ENCODE data around the gene CRYGB.
"Not testable (repeated sequence)": the region's sequence is repeated elsewhere in the genome, so short reads cannot be mapped to it uniquely, and the experiment has no call there.

Gene CRYGB

DNA sequence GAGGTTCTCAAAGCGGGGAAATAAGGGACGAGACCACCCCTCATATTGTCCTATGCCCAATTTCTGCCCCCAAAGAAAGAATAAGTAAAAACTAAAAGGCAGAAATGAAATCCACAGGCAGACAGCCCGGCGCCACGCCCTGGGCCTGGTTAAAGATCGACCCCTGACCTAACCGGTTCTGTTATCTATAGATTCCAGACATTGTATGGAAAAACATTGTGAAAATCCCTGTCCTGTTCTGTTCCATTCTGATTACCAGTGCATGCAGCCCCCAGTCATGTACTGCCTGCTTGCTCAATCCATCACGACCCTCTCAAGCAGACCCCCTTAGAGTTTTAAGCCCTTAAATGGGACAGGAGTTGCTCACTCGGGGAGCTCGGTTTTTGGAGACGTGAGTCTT is 28.6 kb downstream of the CRYGB start:
- not testable (repeated sequence) for DNase-seq (ENCODE audit: low read depth in 2 of 2)

- no peak for DNase-seq (ENCODE audit: low read depth in 2 of 2)
Observed at GRCh38 chr2:208112969-208113368, 33.0 kb downstream of the CRYGB start.

GRCh38 chr2:208112273-208112745 is 33.6 kb downstream of the CRYGB start:
- not testable (repeated sequence) for DNase-seq (ENCODE audit: low read depth in 2 of 2)

DNA sequence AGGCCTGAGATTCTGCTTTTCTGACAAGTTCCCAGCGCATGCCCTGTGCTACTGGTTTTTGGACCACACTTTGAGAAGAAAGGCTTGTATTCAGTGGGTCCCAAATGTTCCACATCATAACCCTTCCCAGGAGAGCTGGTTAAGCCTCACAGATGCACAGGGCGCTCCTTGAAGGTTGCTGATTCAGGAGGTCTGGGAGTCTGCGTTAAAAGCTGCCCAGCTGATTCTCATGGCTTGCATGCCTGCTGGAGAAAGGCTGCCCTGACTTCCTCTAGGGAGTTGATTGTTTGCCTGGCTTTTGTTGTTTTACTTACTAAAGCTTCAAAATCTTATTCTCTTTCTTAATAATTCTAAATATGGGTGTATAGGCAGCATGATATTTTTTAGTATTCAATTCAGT is 42.3 kb downstream of the CRYGB start:
- no peak for DNase-seq (ENCODE audit: low read depth in 2 of 2)

DNA sequence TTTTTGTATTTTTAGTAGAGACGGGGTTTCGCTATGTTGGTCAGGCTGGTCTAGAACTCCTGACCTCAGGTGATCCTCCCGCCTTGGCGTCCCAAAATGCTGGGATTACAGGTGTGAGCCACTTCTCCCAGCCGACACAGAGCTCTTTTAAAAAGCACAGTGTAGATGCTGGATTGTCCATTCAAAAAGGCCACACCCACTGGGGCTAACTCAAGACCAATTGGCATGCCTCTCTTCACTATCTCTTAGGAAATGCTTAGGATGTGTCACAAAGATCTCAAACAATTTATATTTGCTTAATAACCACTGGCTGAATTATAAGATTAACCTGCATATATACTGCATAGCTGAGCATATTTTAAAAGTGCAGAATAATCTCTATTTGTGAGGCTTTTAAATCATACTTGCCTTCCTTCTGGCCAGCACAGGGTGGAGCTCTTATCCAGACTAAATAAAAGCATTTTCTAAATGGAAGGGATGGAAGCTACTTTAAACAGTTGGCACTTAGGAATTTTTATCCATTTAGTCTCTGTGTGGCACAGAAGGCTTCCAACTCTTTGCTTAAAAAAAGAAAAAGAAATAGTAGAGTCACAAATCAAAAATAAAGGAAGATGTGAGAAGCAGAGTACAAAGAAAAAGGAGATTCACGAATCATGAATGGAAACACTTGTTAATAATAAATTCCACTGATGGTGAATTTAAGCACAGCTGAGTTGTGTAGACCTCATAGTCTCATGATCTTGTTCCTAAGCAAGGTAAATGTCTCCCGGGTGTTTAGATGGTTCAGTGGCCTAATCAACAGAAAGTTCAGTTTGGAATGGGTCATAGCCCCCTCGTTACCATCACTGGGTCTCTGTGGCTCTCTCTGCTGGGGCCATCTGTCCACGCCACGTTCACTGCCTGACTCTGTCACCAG is 44.0 kb downstream of the CRYGB start:
- no peak for DNase-seq (ENCODE audit: low read depth in 2 of 2)

DNA sequence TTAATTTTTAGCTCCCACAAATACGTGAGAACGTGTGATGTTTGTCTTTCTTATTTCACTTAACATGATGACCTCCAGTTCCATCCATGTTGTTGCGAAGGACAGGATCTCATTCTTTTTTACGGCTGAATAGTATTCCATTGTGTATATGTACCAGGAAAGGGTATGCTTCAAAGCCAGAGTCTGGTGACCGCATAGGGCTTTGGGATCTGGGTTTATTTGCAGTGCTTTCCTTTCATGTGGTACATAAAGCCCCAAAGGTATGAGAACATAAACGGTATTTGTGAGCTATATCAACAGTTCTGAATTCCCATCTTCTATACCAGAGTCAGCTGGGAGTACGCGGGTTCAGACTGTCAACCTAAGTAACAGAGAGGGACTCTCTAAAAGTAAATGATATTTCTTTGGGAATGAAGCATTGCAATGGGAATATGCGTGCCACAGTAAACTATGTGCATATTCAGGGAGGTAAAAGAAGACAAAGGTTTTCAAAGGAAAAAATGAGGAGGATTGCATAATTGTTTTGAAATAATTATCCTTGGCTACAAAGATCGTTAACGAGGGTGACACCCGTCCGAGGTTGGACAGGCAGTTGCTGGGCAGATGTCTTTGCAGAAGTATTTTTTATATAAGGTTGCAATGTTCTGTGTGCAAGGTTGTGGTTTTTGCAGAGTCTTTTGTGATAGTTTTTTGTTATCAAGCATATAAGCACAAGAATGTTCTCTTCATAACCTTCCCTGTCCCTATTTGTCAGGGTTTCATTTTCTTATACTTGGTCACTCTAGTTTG is 46.1 kb downstream of the CRYGB start:
- no peak for DNase-seq (ENCODE audit: low read depth in 2 of 2)

DNA sequence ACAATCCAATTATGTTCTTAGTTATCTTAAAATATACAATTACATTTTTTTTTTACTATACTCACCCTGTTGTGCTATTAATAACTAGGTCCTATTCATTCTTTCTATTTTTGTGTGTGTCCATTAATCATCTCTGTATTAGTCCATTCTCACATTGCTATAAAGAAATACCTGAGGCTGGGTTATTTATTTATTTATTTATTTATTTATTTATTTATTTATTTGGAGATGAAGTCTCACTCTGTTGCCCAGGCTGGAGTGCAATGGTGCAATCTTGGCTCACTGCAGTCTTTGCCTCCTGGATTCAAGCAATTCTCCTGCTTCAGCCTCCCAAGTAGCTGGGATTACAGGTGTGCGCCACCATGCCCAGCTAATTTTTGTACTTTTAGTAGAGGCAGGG is 47.3 kb downstream of the CRYGB start:
- DNase-seq (ENCODE audit: low read depth in 2 of 2): not testable (repeated sequence)

DNA sequence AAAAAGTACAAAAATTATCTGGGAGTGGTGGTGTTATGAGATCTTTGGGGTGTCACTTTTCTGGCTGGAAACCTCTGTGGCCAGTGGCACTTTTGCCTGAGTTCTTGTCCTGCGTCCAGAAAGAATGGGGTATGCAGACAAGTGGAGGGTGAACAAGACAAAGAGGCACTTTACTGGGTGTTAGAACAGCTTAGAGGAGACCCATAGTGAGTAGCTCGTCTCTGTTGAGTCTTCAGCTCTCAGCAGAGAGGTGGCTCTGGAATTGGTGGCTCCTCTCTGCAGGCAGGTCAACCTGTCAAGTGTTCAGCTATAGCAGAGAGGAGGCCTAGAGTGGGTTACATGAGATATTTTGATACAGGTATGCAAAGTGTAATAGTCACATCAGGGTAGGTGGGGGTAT is 47.7 kb downstream of the CRYGB start:
- no peak for DNase-seq (ENCODE audit: low read depth in 2 of 2)

- DNase-seq (ENCODE audit: low read depth in 2 of 2): no peak
Observed at GRCh38 chr2:208097801-208098200, 48.2 kb downstream of the CRYGB start.

DNA sequence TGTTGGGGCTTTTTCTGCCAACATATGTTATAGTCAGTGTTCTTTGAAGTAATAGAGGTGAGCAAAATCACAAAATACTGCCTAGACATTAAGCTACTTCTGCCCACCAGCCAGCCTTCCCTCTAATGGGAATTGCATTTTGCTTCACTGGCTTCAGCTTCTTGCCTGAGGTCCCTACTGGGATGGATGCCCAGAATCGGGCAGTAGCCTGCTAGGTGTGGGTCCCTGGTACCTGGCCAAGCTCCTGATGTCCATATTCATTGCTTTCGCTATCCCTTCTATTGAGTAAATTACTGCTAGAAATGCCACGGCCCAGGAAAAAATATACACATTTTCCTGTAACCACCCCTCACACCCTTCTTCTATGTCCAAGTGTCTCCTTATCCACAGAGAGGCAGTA is 48.6 kb downstream of the CRYGB start:
- no peak for DNase-seq (ENCODE audit: low read depth in 2 of 2)

- no peak for DNase-seq (ENCODE audit: low read depth in 2 of 2)
Observed at GRCh38 chr2:208096080-208096479, 49.9 kb downstream of the CRYGB start.

GRCh38 chr2:208093128-208093527 is 52.8 kb downstream of the CRYGB start:
- no peak for DNase-seq (ENCODE audit: low read depth in 2 of 2)
